ENCODE results near the gene GRIA4.
"Not testable (repeated sequence)": the region's sequence is repeated elsewhere in the genome, so short reads cannot be mapped to it uniquely, and the experiment has no call there.

The GRIA4 gene

DNA sequence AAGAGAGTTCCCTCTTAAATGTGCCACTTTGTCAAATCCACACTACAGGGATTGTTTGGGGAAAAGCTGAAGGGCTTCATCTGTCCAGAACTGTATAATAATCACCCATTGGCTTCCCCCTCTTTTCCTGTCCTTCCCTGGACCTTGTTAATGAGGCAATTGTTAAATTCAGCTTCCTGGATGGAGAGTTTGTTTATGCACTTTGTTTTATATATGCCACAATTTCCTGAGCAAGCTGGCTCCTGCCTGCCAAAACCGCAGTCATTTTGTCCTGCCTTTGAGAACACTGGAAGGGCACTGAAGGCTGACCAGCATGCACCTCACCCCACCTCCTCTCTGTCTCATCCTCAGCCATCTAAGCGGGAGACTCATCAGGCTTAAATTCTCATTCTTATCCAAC lies 325.9 kb downstream of the GRIA4 start:
- no peak for DNase-seq

DNA sequence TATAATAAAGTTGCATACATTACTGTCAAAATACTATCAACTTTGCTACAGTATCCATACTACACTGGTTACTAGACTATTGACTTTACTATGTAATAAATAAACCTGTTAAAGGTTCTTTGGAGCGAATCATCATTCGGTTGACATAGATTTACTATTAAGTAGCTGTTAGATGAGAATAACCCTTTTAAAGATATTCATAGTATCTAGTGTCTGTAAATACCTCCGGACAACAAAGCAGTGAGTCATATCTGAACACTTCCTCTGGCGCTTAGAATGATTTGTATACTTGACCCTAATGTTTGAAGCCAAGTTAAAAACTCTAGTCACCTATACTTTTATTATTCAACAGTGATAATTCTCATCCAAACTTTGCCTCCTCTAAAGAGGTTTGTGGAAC lies 327.5 kb downstream of the GRIA4 start:
- DNase-seq: no peak

DNA sequence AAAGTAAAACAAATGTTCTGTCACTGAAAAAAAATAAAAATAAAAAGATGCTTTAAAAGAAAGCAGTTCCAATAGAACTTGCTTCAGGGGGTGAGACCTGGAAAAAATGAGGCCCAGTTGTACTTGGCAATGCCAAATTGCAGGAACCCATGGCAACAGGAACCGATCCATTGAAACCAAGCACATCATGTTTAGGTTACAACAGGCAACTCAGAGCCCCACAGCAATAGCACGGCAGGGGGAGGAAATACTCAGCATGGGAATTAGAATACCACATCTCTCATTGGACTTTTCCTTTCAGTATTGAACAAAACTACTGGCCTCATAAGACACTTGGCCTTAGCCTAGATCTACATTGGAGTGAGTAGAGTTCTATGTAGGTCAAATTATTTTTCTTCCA lies 327.9 kb downstream of the GRIA4 start:
- no peak for DNase-seq

DNA sequence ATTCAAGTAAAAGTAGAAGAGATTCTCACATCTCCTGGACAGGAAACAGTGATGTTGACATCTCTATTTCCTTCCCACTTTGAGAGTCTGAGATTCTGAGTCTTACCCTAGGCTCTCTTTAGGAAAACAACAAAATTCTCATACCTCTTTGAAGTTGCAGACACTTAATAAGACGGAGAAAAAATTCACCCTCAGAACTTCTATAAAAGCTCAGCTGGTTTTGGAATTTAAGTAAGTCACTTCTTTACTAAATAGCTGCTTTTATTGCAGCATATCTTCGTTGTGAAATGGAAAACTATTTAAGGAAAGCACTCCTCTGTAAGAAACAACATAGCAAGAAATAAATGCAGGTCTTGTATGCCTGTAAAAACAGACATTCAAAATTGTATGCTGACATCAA lies 333.0 kb downstream of the GRIA4 start:
- no peak for DNase-seq

DNA sequence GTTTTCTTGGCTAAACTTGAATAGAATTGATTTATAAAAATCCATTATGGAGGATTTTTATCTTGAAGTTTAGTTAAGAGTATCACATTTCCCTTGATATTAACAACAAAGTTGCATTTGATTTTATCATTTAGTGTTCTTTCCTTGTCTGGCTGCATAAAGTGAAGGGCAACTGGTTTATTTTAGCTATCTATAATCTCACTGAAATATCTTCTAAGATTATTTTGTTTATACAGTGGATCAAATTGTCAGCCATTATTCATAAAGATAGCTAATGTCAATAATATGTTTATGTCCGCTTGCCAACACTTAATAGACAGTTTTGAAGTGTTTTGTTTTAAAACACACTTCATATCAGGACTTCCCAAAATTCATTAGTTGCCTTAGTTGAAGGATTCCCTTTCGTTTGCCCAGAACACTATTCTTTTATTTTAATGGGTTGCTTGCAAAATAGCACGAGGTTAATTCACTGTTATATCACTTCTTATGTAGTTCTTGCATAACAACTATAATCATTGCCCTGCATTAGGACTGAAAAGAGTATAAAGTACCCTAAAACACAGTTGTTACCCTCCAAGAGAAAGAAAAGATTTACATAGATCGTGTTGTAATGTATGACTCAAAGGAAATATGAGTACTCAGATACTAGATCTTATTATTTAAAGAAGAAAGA lies 339.2 kb downstream of the GRIA4 start:
- DNase-seq: no peak

DNA sequence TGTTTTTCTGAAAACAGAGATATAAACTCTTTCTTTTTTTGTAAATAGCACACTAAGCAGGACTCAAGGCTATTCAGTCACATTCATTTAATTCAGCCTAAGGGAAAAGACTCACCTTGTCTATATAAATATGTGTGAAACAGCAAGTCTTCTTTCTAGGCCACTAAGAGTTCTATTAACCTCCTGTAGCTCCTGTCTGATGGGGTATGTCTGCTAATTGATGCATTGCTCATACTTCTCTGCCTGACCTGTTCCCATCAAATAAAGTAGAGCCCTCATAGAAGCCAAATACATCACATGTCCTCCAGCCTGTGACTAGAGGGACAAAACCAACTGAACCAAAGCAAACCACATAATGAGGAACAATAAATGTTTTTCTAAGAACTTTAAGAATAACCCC lies 344.0 kb downstream of the GRIA4 start:
- no peak for DNase-seq

DNA sequence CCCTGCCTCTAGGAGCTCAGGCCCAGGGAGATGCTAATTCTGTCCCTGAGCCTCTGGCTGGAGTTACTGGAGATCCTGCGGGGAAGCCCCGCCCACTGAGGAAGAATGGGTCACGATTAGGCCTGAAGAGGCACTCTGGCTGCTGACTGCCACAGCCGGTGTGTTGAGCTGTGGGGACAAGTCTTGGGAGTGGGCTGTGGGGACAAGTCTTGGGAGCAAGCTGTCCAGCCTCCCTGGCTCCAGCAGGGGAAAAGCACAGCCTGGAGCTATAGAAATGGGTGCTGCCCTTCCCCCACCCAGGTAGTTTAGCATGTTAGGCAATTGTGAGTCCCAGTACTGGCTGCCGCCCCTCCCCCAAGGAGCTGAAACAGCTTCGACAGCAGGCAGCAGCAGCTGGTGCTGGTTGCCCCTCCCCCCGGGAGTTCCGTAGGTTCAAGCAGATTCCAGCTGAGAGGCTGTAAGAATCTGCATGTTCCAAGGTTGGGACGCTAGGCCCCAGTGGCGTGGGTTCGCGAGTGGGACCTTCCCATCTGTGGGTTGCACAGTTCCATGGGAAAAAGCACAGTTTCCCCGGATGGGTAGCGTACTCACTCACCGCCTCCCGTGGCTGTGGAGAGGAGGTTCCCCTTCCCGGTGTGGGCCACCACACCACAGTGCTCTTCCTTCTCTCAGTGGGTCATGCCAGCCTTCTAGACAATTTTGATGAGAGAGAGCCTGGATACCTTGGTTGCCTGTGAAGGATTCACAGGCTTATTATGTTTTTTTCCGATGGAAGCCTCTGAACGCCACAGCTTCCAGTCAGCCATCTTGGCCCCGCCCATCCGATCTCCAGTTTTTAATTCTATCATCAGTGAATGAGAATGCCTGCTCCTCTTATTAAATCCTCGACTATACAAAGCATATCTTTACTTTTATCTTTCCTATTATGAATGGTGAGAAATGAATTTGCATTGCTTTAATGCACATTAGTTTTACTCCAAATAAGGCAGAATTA lies 350.7 kb downstream of the GRIA4 start:
- DNase-seq: peak; percentile 74 to 77

DNA sequence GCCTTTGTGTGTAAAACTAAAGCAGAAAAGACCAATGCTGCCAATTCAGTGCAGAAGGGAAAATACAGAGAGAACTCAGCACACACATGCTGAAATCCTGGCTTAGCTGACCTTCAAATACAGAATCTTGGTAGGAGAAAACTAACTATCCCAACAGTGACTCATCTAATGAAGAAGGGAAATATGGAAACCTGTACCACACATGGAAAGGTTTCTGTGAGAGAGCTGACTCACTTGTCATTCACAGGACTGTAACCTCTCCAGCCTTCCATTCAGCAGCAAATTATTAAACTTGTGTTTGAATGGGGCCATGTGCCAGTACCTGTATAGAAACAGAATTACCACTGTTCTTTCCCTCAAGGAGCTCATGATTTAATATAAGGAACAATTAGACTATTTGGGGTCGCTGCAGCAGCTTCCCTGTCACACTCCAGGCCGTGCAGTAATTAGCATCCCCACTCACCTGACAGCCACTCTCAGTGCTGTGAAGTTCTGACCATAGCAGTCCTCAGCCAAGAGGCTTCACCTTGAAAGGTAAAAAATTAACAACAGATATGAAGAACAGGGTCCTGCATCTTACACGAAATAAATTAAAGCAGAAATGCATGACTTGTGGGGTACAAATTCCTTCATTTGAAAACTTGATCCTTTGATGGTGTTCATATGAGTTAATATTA lies 358.3 kb downstream of the GRIA4 start:
- no peak for DNase-seq

DNA sequence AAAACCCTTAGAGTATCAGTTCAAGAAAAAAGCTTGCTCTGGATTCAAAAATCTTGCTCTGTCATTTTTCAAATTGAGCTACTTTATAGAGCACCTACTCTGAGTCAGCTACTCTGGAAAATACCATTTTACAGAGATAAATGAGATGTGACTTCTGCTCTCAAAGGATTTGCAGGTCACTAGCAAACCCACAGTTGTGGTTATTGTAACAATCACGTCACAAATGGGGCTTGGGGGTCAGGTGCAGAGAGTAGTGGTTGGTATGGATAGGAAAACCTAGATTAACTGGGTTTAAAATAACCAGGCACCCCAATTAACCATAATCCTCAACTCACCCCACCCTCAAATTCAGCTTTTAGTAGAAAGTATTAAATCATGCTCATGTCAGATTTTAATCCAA lies 359.9 kb downstream of the GRIA4 start:
- DNase-seq: no peak

DNA sequence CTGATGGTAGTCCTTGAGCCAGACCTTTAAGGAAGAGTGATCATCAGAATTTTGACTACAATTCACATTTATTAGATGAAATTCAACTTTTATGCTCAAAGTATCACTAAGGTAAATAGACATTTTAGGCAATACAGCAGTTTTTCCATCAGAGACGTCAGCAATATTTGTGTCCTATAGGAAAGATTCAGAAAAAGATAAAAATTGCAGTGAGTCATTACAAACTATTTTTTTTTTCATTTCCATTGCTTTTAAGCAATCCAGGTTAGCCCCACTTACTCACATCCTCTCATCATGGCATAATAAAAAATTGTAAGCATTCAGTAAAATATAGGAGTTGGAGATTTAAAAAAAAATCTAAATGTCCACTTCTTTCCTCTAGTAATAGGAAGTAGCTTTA lies 365.3 kb downstream of the GRIA4 start:
- DNase-seq: no peak

DNA sequence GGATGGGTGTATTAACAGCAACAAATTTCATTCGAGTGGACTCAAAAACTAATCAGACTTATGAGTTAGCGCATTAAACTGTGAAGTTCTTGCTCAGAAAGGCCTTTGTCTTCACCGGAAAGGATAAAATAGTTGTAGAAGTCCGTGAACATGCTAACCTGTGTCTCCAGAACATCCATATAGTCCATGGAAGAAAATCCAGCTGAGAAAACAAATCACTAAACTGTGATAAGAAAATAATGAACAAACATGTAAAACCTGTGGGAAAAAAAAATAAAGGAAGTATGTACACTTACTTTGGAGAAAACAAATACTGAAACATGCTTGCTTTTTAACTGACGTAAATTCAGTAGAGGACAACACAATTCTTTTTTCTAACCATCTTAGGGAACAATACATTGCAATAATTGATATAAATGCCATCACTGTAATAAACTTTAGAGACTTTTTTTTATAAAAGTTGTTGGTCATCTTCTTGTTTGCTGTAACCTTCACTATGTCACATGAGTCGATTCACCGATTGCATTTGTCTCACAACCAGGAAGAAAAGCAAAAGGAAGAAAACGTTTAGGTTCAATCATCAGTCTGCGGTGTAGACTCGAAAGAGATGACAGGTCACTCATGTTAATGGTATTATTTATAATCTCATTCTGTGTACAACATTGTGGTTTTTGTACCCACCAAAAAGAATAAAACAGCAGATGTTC lies 370.3 kb downstream of the GRIA4 start:
- no peak for DNase-seq

DNA sequence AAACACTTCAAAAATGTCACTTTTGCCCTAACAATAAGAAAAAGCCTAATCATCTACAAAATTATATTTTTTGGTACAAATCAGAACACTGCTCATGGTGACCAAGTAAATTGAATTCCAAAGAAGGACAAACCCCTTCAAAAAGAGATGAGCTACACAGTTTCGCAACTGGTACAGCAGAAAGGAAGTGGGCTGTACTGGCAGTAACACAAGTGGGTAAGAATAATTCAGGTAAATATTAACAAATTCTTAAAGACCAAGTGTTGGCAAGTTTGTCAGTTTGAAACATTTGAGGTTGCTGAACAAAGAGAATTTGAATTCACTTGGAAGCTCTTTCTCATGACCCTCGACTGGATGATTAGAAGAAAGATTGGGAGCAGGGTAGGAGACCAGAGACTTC lies 376.7 kb downstream of the GRIA4 start:
- no peak for DNase-seq

DNA sequence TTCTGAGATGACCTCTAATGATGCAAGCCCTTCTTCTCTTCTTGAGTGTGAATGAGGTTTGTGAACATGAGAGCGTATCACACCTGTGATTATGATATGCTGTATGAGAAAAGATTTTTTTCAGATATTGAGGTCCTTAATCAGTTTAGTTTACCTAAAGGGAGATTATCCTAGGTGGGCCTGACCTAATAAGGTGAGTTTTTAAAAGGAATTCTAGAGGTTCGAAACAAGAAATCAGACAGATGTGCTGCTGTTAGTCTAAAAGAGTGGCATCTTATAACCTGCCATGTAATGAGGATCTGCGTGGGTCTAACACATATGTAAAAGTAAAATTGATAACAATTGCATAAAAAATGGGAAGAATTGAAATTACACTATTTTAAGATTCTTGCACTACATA lies 378.3 kb downstream of the GRIA4 start:
- DNase-seq: no peak

DNA sequence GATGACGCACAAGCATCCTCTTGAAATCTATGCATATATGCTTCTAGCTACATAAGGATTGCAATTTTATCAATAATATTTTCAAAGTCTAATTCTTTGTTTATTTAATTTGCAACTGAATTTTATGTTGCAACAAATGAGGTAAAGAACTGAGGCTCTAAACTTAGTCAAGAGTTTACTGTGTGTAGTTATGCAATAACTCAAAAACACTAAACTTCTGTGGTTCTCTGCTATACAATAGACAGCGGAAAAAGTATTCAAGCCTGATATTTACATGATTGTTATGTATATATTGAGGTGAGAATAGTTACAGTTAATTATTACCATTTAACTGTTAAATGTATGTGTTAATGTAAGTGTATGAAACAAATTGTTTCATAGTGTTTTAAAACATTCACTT lies 379.3 kb downstream of the GRIA4 start:
- DNase-seq: no peak

DNA sequence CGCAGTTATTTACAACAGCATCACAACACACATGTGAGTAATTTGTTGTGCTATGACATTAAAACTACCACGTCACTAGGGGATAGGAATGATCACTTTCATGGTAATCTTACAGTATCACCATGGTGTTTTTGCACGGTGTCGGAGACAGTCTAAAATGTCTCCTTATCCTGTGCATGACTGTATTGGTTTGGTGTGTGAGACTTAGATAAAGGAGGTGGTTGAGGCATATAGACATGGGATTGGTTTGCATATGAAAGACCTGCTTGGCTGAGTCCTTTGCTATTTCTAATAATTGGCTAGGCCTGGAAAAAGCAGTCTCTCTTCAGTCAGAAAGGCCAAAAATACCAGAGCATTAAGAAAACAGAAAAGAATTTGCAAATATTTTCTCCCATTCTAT lies 382.0 kb downstream of the GRIA4 start:
- DNase-seq: no peak

DNA sequence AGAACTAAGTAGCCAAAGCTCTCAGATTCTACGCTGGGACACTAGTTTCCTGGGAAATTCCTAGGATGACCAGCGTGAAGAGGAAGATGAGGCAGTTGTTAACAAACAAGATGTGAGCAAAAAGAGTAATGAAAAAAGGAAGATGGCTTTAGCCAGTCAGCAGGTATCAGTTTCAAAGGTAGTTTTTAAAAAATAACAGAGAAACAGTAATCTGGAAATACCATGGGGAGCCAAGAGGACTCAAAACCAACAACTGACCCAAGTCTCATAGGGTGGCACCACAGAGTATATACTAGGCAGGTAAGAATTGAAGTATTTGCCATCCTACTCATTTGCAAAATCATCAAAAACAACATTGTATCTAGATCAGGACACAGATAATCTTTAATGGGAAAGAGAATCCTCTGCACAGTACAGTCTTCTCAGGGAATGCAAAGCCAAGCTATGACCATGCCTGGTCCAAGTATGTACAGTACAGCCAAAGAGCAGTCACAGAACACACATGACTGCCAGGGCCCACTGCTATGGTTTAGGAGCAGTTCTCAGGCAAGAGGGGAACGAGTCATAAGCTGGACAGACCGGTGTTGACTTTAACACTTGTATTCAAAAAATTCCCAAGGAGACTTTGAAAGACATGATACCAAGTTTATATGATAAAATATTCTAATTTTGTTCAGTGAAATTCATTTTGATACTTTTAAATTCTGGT lies 391.6 kb downstream of the GRIA4 start:
- no peak for DNase-seq

DNA sequence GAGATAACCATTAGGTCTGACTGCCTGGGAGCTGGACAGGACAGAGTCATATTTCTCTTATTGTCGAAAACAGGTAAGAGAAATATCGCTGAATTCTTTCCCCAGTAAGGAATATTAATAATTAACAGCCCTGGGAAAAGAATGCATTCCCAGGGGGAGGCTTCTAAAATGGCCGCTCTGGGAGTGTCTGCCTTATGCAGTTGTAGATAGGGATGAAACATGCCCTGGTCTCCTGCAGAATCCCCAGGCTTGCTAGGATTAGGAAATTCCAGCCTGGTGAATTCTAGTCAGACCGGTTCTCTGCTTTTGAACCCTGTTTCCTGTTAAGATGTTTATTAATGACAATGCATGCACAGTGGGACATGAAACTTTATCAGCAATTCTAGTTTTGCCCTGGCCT lies 393.2 kb downstream of the GRIA4 start:
- not testable (repeated sequence) for DNase-seq

DNA sequence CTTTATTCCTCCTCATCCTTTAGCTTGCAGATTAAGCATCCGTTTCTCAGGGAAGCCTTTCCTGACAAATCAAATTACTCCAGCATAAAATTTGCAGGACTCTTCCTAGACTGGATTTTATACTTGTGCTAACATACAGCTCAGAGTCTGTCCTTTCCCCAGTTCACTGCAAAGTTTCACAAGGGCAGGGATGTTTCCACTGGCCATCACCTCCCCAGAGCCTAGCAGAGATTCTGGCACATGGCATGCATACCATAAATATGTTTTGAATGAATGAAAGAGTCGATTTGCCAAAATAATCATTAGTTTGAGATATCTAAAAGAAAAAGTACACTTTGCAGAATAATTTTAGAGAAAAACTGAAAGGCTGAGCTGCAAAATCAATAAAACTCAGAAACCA lies 401.6 kb downstream of the GRIA4 start:
- DNase-seq: no peak

DNA sequence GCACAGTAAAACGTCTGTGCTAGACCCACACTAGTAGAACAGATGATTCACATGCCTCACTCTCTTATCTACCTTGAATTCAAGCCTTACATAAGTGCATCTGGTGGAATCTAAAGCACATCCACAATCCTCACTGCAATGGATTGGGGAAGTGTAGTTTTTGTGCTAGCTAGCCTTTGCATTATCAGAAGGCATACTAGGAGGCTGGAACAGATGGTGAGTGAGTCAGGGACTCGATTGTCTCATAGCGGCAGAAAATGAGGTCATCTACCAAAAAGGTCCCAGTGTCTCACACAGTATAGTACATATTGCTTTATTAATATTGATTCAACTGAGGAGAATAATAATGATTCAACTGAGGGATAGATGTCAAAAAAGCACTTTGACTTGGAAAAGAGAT lies 402.9 kb downstream of the GRIA4 start:
- DNase-seq: no peak

DNA sequence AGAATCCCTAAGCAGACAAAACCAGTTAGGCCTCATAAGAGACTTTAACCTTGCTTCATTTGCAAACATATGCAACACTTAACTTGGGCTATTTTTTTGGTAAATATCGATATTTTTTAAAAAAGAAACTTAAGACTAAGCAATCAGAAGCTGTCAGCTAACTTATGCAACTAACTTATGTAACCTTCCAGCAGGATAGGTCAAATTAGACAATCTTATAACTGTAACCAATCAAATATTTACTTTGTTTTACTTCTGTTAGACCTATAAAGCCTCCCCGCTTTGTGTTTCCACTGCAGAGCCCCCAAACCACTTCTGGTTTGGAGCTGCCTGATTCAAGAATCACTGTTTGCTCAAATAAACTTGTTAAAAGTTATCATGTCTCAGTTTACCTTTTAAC lies 404.2 kb downstream of the GRIA4 start:
- DNase-seq: no peak

DNA sequence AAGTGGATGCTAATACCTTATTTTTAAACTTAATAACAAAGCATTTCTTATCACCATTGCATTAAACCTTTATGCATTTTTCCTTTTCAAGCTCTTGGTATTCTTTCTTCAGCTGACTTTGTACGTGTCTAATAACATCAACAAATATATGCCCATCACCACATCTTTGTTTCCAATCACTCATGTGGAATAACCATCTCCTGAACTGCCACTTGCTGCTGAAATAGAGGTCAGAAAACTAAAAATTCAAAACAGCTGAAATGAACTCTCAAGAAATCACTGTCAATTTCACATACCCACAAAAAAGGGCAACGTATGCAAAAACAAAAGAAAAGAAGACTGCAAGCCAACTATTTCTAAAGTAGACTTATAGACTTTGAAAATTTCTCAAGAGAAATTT lies 404.7 kb downstream of the GRIA4 start:
- no peak for DNase-seq

DNA sequence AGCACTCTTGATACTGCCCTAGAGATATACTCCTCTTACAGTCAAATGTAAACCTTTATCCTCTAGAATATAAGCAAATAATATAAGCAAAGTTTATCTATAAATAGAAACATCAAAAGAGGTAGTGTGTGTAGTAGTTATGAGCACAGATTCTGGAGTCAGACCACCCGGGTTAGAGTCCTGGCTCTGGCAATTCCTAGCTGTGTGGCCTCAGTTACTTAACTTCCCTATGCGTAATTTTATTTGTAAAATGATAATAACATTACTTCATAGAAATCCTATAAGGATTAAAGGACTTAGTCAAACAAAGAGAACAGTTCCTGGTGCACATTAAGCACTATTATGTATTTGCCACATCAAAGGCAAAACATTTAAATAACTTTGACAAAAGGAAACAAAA lies 405.2 kb downstream of the GRIA4 start:
- DNase-seq: no peak

DNA sequence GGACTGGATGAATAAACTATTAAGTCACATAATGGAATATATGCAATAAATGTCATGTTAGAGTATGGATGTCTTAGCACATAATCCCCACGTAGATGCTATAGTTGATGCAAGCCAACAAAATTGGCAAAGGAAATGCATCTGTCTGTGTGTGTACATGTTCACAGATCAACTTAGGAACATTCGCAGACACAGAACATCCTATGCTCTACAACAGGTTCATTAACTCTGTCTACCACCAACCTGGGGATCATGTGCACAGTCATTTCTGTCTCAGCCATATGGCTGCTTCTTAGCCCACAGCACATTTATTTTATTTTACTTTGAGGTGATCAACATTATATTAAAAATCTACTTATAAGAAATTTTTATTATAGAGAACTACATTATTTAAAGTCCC lies 407.2 kb downstream of the GRIA4 start:
- no peak for DNase-seq

All from NCI-H187 (cell line).